Activated T-cell treated with anti-CD3 and anti-CD28 coated beads, Interleukin-2, amount 50 U/mL, for 4 hours (primary cell): ENCODE data around the gene PSMA1. TPM values are rescaled to one million over a fixed set of nuclear protein-coding genes. Genes with fewer than 3 reads are reported as not detected.
"Not testable (repeated sequence)": the region's sequence is repeated elsewhere in the genome, so short reads cannot be mapped to it uniquely, and the experiment has no call there.

Experiments used
- ATAC-seq, 2 donors: fragments of 200-7000 bp; cut with Tn5 transposase; one replicate each; pipeline ENCODE4 v1.10.0; 2021
- DNase-seq: peaks from one replicate; pipeline ENCODE4 v3.0.0-alpha.2; 2020
- H3K27me3 Mint-ChIP-seq: one replicate; pipeline ENCODE4 v1.8.0; 2021; ENCODE audit warnings: low read depth, mixed read lengths
- H3K36me3 Mint-ChIP-seq: one replicate; pipeline ENCODE4 v1.8.0; 2022; ENCODE audit warnings: mixed read lengths; ENCODE audit not compliant: insufficient read depth
- H3K4me1 Mint-ChIP-seq: one replicate; pipeline ENCODE4 v1.8.0; 2021; ENCODE audit warnings: low read depth, mixed read lengths
- H3K4me3 Mint-ChIP-seq: one replicate; pipeline ENCODE4 v1.8.0; 2021; ENCODE audit warnings: mild to moderate bottlenecking, moderate library complexity, mixed read lengths
- H3K9me3 Mint-ChIP-seq: one replicate; pipeline ENCODE4 v1.8.0; 2021; ENCODE audit warnings: mixed read lengths
- total RNA-seq, 3 donors: library from RNA; stranded (reverse); gene quantifications; one replicate each; pipeline ENCODE4 v1.2.1, GENCODE V29; 2021

PSMA1 gene
- total RNA-seq, 3 donors from 2014 or later, result 371 to 419 (median 397) TPM

- Mint-ChIP-seq H3K4me1 (peaks cover 40% of the 10 kb centered on the region), H3K36me3 (no peaks in the 10 kb centered on the region), H3K4me3 (no peak overlapping the region), H3K9me3 (no peaks in the 10 kb centered on the region), H3K27me3 (no peaks in the 10 kb centered on the region)
- ATAC-seq (no peak), DNase-seq (no peak)
Measured at GRCh38 chr11:14542324-14542723, 22.1 kb upstream of the PSMA1 start.

GRCh38 chr11:14541192-14541947 is 21.2 kb upstream of the PSMA1 start:
- peaks cover 40% of the 10 kb centered on the region for H3K4me1 Mint-ChIP-seq
- no peak for DNase-seq

GRCh38 chr11:14539982-14540421 is 19.8 kb upstream of the PSMA1 start:
- H3K36me3 Mint-ChIP-seq, result no peaks in the 10 kb centered on the region
- H3K9me3 Mint-ChIP-seq, result no peaks in the 10 kb centered on the region
- ATAC-seq, result no peak
- H3K27me3 Mint-ChIP-seq, result no peaks in the 10 kb centered on the region
- no peak for DNase-seq
- no peak overlapping the region for H3K4me3 Mint-ChIP-seq
- peaks cover 29% of the 10 kb centered on the region for H3K4me1 Mint-ChIP-seq

More at GRCh38 chr11:14541192-14541947, 21.2 kb upstream of the PSMA1 start:
- H3K36me3 Mint-ChIP-seq, result no peaks in the 10 kb centered on the region
- no peaks in the 10 kb centered on the region for H3K27me3 Mint-ChIP-seq
- H3K4me3 Mint-ChIP-seq, result no peak overlapping the region
- ATAC-seq, result no peak
- H3K9me3 Mint-ChIP-seq, result no peaks in the 10 kb centered on the region

GRCh38 chr11:14538926-14539554 is 18.9 kb upstream of the PSMA1 start:
- H3K4me3 Mint-ChIP-seq, result no peak overlapping the region
- H3K27me3 Mint-ChIP-seq, result no peaks in the 10 kb centered on the region
- H3K4me1 Mint-ChIP-seq, result peaks cover 23% of the 10 kb centered on the region
- H3K36me3 Mint-ChIP-seq, result no peaks in the 10 kb centered on the region
- DNase-seq, result no peak
- H3K9me3 Mint-ChIP-seq, result no peaks in the 10 kb centered on the region
- no peak for ATAC-seq

GRCh38 chr11:14538271-14538925 is 18.2 kb upstream of the PSMA1 start:
- Mint-ChIP-seq H3K4me3 (no peak overlapping the region), H3K36me3 (no peaks in the 10 kb centered on the region)
- no peak for ATAC-seq

GRCh38 chr11:14537134-14537599 is 17.0 kb upstream of the PSMA1 start:
- H3K4me3 Mint-ChIP-seq, result peak overlapping the region; percentile 73
- H3K27me3 Mint-ChIP-seq, result no peaks in the 10 kb centered on the region
- H3K36me3 Mint-ChIP-seq, result peaks cover 2% of the 10 kb centered on the region
- peak; percentile 29 for DNase-seq
- no peaks in the 10 kb centered on the region for H3K9me3 Mint-ChIP-seq
- H3K4me1 Mint-ChIP-seq, result peaks cover 20% of the 10 kb centered on the region
- ATAC-seq, result peak; percentile 89 to 95

More at GRCh38 chr11:14538271-14538925, 18.2 kb upstream of the PSMA1 start:
- Mint-ChIP-seq H3K9me3 (no peaks in the 10 kb centered on the region), H3K27me3 (no peaks in the 10 kb centered on the region), H3K4me1 (peaks cover 21% of the 10 kb centered on the region)
- no peak for DNase-seq

- not testable (repeated sequence) for H3K36me3 Mint-ChIP-seq, H3K9me3 Mint-ChIP-seq, DNase-seq, ATAC-seq, H3K4me3 Mint-ChIP-seq, H3K27me3 Mint-ChIP-seq
- peaks cover 16% of the 10 kb centered on the region for H3K4me1 Mint-ChIP-seq
Measured at GRCh38 chr11:14535166-14535565, 15.0 kb upstream of the PSMA1 start.

GRCh38 chr11:14529951-14530350 is 9.8 kb upstream of the PSMA1 start:
- Mint-ChIP-seq H3K9me3 (no peaks in the 10 kb centered on the region), H3K4me1 (no peaks in the 10 kb centered on the region), H3K36me3 (peaks cover 2% of the 10 kb centered on the region), H3K4me3 (no peak overlapping the region), H3K27me3 (no peaks in the 10 kb centered on the region)
- ATAC-seq (no peak), DNase-seq (no peak)

- Mint-ChIP-seq H3K4me3 (no peak overlapping the region), H3K27me3 (no peaks in the 10 kb centered on the region), H3K4me1 (no peaks in the 10 kb centered on the region), H3K9me3 (no peaks in the 10 kb centered on the region), H3K36me3 (peaks cover 2% of the 10 kb centered on the region)
- no peak for DNase-seq
- ATAC-seq, result no peak
Measured at GRCh38 chr11:14529321-14529720, 9.1 kb upstream of the PSMA1 start.

GRCh38 chr11:14522801-14523200 is 2.6 kb upstream of the PSMA1 start:
- ATAC-seq (no peak), DNase-seq (no peak)
- H3K4me3 Mint-ChIP-seq, result no peak overlapping the region
- H3K9me3 Mint-ChIP-seq, result no peaks in the 10 kb centered on the region
- peaks cover 23% of the 10 kb centered on the region for H3K4me1 Mint-ChIP-seq
- peaks cover 20% of the 10 kb centered on the region for H3K36me3 Mint-ChIP-seq
- H3K27me3 Mint-ChIP-seq, result no peaks in the 10 kb centered on the region

- ATAC-seq, result no peak
Measured at GRCh38 chr11:14522245-14522644, 2.1 kb upstream of the PSMA1 start.

GRCh38 chr11:14520747-14521151 is 563 bp upstream of the PSMA1 start:
- Mint-ChIP-seq H3K4me3 (peak overlapping the region; percentile 97), H3K36me3 (peaks cover 28% of the 10 kb centered on the region), H3K27me3 (no peaks in the 10 kb centered on the region), H3K4me1 (peaks cover 29% of the 10 kb centered on the region), H3K9me3 (no peaks in the 10 kb centered on the region)
- no peak for DNase-seq
- no peak for ATAC-seq

More at GRCh38 chr11:14522245-14522644, 2.1 kb upstream of the PSMA1 start:
- peaks cover 28% of the 10 kb centered on the region for H3K4me1 Mint-ChIP-seq
- DNase-seq, result no peak
- H3K36me3 Mint-ChIP-seq, result peaks cover 26% of the 10 kb centered on the region
- H3K9me3 Mint-ChIP-seq, result no peaks in the 10 kb centered on the region
- H3K27me3 Mint-ChIP-seq, result no peaks in the 10 kb centered on the region
- no peak overlapping the region for H3K4me3 Mint-ChIP-seq

GRCh38 chr11:14519597-14519916 is 629 bp downstream of the PSMA1 start:
- Mint-ChIP-seq H3K4me1 (peaks cover 29% of the 10 kb centered on the region), H3K9me3 (no peaks in the 10 kb centered on the region), H3K4me3 (peak overlapping the region; percentile 97), H3K36me3 (peaks cover 31% of the 10 kb centered on the region), H3K27me3 (no peaks in the 10 kb centered on the region)
- peak; percentile 59 to 60 for ATAC-seq
- no peak for DNase-seq

- H3K4me1 Mint-ChIP-seq, result peaks cover 29% of the 10 kb centered on the region
- no peaks in the 10 kb centered on the region for H3K9me3 Mint-ChIP-seq
Measured at GRCh38 chr11:14518820-14519219, 1.4 kb downstream of the PSMA1 start.

More at GRCh38 chr11:14518820-14519219, 1.4 kb downstream of the PSMA1 start:
- Mint-ChIP-seq H3K36me3 (peaks cover 35% of the 10 kb centered on the region), H3K27me3 (no peaks in the 10 kb centered on the region), H3K4me3 (peak overlapping the region; percentile 97)
- DNase-seq, result no peak
- no peak for ATAC-seq
